Smooth muscle cell (in vitro differentiated cells): ENCODE data around the gene SLC35B2. TPM values are rescaled to one million over a fixed set of nuclear protein-coding genes. Genes with fewer than 3 reads are reported as not detected.

Experiments
- DNase-seq: peaks from one replicate; lab custom pipeline; 2025; ENCODE audit not compliant: unreplicated experiment; lab: John Stamatoyannopoulos, UW
- H2AFZ ChIP-seq: fragments of 200-600 bp; sonication (generic); 2 replicates; pipeline ENCODE4 v1.6.0; 2016; ENCODE audit warnings: antibody characterized with exemption, low read depth, mild to moderate bottlenecking
- H3F3A ChIP-seq: fragments of 200-600 bp; sonication (generic); 2 replicates; pipeline ENCODE4 v1.6.0; 2017; ENCODE audit warnings: antibody characterized with exemption, low read depth
- H3K27ac ChIP-seq: fragments of 200-600 bp; sonication (generic); 2 replicates; pipeline ENCODE4 v1.5.1; 2016; ENCODE audit warnings: low read depth, mild to moderate bottlenecking
- H3K27me3 ChIP-seq: fragments of 200-600 bp; sonication (generic); 2 replicates; pipeline ENCODE4 v1.6.1; 2016; ENCODE audit warnings: low read depth, mild to moderate bottlenecking
- H3K36me3 ChIP-seq: fragments of 200-600 bp; sonication (generic); 2 replicates; pipeline ENCODE4 v1.5.1; 2016; ENCODE audit warnings: low read depth
- H3K4me1 ChIP-seq: fragments of 200-600 bp; sonication (generic); 2 replicates; pipeline ENCODE4 v1.5.1; 2016; ENCODE audit warnings: low read depth
- H3K4me2 ChIP-seq: fragments of 200-600 bp; sonication (generic); 2 replicates; pipeline ENCODE4 v1.6.0; 2016; ENCODE audit warnings: mild to moderate bottlenecking
- H3K4me3 ChIP-seq: fragments of 200-600 bp; sonication (generic); 2 replicates; pipeline ENCODE4 v1.5.1; 2016; ENCODE audit warnings: mild to moderate bottlenecking
- H3K79me2 ChIP-seq: fragments of 200-600 bp; sonication (generic); 2 replicates; pipeline ENCODE4 v1.6.0; 2016; ENCODE audit warnings: low read depth, mild to moderate bottlenecking
- H3K9ac ChIP-seq: fragments of 200-600 bp; sonication (generic); 2 replicates; pipeline ENCODE4 v1.6.0; 2016; ENCODE audit warnings: low read depth
- H3K9me3 ChIP-seq: fragments of 200-600 bp; sonication (generic); replicated peaks from 2 replicates; pipeline ENCODE4 v1.5.1; 2016; ENCODE audit warnings: low read depth
- H4K20me1 ChIP-seq: fragments of 200-600 bp; sonication (generic); 2 replicates; pipeline ENCODE4 v1.6.0; 2016; ENCODE audit warnings: low read depth
- WGBS: methylation state at CpG from one replicate; pipeline ENCODE4 v1.1.7; 2016; ENCODE audit warnings: low lambda C conversion rate; 5-methylcytosine and 5-hydroxymethylcytosine counted together
- polyA plus RNA-seq: library from polyadenylated mRNA; unstranded; fragments of >200 nt; fragmentation: Nextera tagmentation; extraction: Ambion mirVana; gene quantifications from 2 replicates; pipeline ENCODE4 v1.2.1, GENCODE V29; 2016
- total RNA-seq: library from RNA; depleted of rRNA; stranded (reverse); fragments of >200 nt; gene quantifications from 2 replicates; pipeline ENCODE4 v1.2.3, GENCODE V29; 2014
- TF ChIP-seq, protein P1 (sequence below): fragments of 200-600 bp; sonication (generic); IDR thresholded peaks from 2 replicates; pipeline ENCODE4 v1.5.1; 2017; ENCODE audit warnings: borderline replicate concordance, mild to moderate bottlenecking, antibody characterized with exemption; ENCODE audit not compliant: insufficient read depth, poor library complexity, severe bottlenecking

The SLC35B2 gene
- total and polyA plus RNA-seq, 2 experiments from 2014 or later = 68.6 to 112 TPM

DNA sequence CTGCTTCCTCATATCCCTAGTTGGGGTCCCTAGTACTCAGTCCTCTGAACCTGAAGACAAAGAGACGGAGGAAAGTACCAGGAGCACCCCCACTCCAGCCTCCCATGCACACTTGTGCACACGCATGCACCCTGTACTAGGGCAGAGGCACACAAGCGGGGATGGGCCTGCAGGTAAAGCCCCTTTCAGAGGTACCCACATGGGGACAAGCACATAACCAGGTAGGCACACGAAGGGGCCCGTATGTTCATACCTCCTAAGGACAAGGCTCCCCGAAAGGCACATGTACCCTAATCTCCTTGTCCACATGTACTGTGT is 14.0 kb upstream of the SLC35B2 start:
- WGBS = 87% methylated on average over 6 of the region's 6 CpGs
- no peak overlapping the region for H3K4me2 ChIP-seq

GRCh38 chr6:44270526-44271405 is 13.4 kb upstream of the SLC35B2 start:
- 21% methylated on average over 13 of the region's 90 CpGs for WGBS
- DNase-seq = no peak
- H3K4me3 ChIP-seq = peak overlapping the region; percentile 40
- no peaks in the 10 kb centered on the region for H3K9me3 ChIP-seq
- H3F3A ChIP-seq = no peaks in the 10 kb centered on the region
- TF ChIP-seq, protein P1, sequence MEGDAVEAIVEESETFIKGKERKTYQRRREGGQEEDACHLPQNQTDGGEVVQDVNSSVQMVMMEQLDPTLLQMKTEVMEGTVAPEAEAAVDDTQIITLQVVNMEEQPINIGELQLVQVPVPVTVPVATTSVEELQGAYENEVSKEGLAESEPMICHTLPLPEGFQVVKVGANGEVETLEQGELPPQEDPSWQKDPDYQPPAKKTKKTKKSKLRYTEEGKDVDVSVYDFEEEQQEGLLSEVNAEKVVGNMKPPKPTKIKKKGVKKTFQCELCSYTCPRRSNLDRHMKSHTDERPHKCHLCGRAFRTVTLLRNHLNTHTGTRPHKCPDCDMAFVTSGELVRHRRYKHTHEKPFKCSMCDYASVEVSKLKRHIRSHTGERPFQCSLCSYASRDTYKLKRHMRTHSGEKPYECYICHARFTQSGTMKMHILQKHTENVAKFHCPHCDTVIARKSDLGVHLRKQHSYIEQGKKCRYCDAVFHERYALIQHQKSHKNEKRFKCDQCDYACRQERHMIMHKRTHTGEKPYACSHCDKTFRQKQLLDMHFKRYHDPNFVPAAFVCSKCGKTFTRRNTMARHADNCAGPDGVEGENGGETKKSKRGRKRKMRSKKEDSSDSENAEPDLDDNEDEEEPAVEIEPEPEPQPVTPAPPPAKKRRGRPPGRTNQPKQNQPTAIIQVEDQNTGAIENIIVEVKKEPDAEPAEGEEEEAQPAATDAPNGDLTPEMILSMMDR = no peak
- no peaks in the 10 kb centered on the region for H3K79me2 ChIP-seq
- H2AFZ ChIP-seq = no peak overlapping the region
- peaks cover 4% of the 10 kb centered on the region for H3K4me1 ChIP-seq
- peak overlapping the region; percentile 86 for H3K4me2 ChIP-seq
- H3K27ac ChIP-seq = no peak overlapping the region
- H4K20me1 ChIP-seq = no peaks in the 10 kb centered on the region
- H3K36me3 ChIP-seq = no peaks in the 10 kb centered on the region
- H3K27me3 ChIP-seq = peaks cover 66% of the 10 kb centered on the region
- H3K9ac ChIP-seq = no peak overlapping the region

More for the DNA sequence above, 14.0 kb upstream of the SLC35B2 start:
- Histone ChIP-seq H2AFZ (no peak overlapping the region), H3K9ac (no peak overlapping the region), H3K79me2 (no peaks in the 10 kb centered on the region), H3K27ac (no peak overlapping the region), H3K27me3 (peaks cover 69% of the 10 kb centered on the region), H3F3A (no peaks in the 10 kb centered on the region), H3K36me3 (no peaks in the 10 kb centered on the region), H4K20me1 (no peaks in the 10 kb centered on the region), H3K4me3 (no peak overlapping the region), H3K4me1 (peaks cover 4% of the 10 kb centered on the region), H3K9me3 (no peaks in the 10 kb centered on the region)
- DNase-seq = no peak
- TF ChIP-seq, protein P1 = no peak

- Histone ChIP-seq H4K20me1 (no peaks in the 10 kb centered on the region), H3K4me1 (peaks cover 6% of the 10 kb centered on the region), H3K36me3 (no peaks in the 10 kb centered on the region), H3K27me3 (peaks cover 58% of the 10 kb centered on the region), H3K27ac (no peak within 1 kb of the TSS), H3K4me2 (peak within 1 kb of the TSS; percentile 86), H3K9ac (no peak within 1 kb of the TSS), H3F3A (no peaks in the 10 kb centered on the region), H3K79me2 (no peaks in the 10 kb centered on the region), H3K9me3 (no peaks in the 10 kb centered on the region), H2AFZ (no peak within 1 kb of the TSS), H3K4me3 (peak within 1 kb of the TSS; percentile 40)
- no peak for DNase-seq
- TF ChIP-seq, protein P1 = no peak
- 16% methylated on average over 11 of the region's 29 CpGs for WGBS
These were observed 12.7 kb upstream of the SLC35B2 start, which contains the start of gene TMEM151B for GRCh38 chr6:44269921-44270525. TSS of gene TMEM151B (plus strand) at chr6:44270450. CDS start at chr6:44270743, 293 bp downstream.
